HG03095 (cell line): Measurements from ENCODE around the gene AXIN1.
"Not testable (repeated sequence)": the region's sequence is repeated elsewhere in the genome, so short reads cannot be mapped to it uniquely, and the experiment has no call there.

ENCODE experiments used
- ATAC-seq: cut with Tn5 transposase; IDR thresholded peaks from one replicate; pipeline ENCODE4 v1.9.1; 2021; ENCODE audit warnings: moderate library complexity; ENCODE audit not compliant: unreplicated experiment

AXIN1 gene

GRCh38 chr16:270381-271255 lies 81.9 kb downstream of the AXIN1 start:
- no peak for ATAC-seq

GRCh38 chr16:269061-269796 lies 83.3 kb downstream of the AXIN1 start:
- ATAC-seq, result no peak

- ATAC-seq, result no peak
Measured at GRCh38 chr16:268141-269053, 84.1 kb downstream of the AXIN1 start.

- ATAC-seq, result not testable (repeated sequence)
Measured at GRCh38 chr16:267562-267961, 85.0 kb downstream of the AXIN1 start.

DNA sequence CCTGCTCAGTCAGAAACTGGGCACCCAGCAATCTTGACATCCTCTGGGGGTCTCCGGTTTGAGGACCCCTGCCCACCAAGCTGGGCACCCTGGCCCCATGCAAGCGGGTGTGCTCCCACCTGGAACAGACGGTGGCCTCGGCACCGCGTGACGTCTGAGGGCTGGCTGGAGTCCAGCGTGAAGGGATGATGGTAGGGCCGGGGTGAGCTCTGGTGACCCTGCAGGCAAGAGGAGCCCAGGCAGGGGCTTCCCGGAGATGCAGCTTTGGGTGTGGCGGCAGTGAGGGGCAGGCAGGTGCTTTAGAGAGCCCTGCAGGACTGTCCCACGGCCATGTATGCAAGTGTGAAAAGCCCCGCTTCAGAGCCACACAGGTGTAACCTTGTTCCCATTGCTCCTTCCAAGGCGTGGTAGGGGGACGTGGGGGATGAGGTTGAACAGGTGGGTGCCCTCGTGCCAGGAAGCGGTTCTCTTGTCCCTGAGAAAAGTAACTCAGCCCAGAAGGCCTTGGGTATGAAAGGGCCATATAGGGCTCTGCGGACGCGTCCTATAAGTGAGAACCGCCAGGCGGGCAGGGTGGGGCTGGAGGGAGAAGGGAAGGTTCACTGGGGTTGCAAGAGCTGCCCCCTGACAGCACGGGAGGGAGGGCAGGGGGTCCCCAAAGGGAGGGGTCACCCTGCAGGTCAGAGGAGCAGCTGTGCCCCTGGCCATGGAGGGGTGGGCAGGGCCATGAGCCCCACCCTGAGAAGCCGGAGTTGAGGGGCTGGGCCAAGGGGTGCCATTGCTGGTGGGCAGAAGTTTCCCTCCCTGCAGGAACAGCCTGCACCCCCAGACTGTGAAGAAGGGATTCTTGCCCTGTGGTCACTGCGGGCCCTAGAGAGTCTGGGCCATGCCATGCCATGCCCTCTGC lies 86.0 kb downstream of the AXIN1 start:
- ATAC-seq, result no peak

- no peak for ATAC-seq
Measured at GRCh38 chr16:265711-266110, 86.8 kb downstream of the AXIN1 start.

DNA sequence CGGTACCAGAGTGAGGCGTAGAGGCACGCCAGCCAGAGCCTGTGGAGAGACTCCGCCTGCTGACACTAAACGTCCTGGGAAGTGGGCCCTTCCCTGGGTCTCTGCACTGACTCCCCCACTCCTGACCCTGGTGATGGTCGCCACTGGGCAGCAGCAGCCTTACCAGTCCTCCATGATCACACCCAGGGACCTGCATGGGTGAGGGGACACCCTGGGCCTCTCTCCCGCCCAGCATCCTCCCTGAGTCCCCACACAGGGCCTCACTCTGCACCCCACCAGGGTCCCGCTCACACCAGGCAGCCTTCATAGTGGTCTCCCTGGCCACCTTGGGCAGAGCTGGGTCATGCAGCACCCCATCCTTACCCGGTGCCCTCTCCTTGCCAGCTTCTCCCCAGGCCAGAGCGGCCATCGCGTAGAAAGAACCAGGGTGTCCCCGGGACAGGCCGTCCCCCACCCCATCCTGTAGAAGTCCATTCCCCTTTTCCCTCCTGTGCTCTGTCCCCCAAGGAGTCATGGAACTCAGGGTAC lies 87.5 kb downstream of the AXIN1 start:
- ATAC-seq, result no peak

- no peak for ATAC-seq
Measured at GRCh38 chr16:264440-264951, 88.0 kb downstream of the AXIN1 start.

- ATAC-seq, result no peak
Measured at GRCh38 chr16:263944-264343, 88.6 kb downstream of the AXIN1 start.

DNA sequence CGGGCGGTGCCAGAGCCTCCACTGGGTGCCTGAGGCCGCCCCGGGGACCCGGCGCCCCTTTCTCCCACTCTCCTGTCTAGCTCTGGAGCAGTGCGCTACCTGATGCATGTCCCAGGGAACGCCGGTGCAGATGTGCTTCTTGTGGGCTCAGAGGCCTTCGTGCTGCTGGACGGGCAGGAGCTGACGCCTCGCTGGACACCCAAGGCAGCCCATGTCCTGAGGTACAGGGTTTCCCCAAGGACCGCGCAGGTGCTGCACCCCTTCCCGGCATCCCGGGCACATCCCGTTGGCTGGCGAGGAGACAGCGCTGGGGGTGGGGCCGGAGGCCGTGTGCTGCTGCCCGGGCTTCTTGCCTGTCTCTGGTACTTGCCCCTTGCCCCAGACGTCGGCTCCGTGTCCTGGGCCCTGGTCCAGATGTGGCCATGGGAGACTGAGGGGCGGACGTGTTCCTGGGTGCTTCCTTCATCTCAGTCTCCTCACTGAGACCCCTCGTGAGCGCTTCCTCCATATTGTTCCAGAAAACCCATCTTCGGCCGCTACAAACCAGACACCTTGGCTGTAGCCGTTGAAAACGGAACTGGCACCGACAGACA lies 89.2 kb downstream of the AXIN1 start:
- ATAC-seq, result no peak

DNA sequence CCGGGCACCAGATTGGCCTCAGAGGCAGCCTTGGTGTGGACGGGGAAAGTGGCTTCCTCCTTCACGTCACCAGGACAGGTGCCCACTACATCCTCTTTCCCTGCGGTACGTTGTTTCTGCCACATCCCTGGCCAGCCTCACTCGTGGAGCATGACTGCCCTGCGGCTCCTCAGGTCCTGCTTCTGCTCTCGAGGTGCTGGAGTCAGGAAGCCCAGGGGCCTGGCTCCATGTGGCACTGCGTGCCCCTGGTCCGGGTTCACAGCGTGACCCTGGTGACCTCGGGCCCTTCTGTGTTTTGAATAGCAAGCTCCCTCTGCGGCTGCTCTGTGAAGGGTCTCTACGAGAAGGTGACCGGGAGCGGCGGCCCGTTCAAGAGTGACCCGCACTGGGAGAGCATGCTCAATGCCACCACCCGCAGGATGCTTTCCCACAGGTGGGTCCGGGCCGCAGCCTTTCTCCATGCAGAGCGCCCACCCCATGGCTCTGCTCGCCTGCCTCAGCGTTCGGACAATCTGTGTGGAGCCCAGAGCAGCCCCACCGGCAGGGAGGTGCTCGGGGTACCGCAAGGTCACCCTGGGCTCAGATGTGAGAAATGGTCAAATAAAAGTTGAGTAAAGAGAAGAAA lies 90.3 kb downstream of the AXIN1 start:
- no peak for ATAC-seq

DNA sequence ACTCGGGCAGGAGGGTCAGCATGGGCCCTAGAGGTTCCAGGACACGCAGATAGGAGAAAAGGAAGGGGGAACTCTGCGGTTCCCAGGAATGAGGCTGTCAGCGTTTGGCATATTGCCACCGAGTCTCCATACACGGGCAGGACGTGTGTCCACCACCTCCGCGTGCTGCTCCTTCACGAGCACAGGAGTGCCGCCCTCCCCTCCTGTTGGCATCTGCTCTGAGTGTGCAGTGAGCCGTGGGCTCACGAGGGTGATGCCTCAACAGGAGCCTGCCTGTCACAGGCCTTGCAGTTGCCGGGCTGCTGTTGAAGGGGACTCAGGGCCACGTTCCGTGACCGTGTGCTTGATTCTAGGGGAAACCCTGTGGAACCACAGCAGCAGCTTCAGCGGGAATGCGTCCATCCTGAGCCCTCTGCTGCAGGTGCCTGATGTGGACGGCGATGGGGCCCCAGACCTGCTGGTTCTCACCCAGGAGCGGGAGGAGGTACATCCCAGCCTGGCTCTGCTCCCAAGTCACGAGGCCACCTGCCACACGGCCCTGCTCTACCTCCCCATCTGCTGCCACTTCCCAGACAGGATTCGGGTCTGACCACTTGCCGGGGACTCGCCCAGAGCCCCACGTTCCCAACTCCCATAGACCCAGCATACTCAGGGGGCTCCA lies 91.4 kb downstream of the AXIN1 start:
- no peak for ATAC-seq

DNA sequence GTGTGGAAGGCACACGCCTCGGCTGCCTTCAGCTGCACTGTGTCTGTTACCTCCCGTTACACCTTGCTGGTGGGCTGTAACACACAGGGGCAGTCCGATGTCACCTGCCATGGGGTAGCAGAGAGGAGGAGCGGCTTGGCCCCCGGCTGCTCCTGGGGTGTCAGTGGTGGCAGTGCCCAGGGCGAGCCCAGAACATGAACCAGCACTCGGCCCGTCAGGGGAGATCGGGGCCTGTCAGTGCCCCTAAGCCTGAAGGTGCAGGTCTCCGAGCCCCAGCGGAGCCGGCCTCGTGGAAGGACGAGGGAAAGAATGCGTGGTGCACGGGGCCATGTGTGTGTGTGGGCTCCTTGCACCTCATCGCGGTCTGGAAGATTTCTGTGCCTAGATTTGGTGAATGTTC lies 92.2 kb downstream of the AXIN1 start:
- no peak for ATAC-seq

DNA sequence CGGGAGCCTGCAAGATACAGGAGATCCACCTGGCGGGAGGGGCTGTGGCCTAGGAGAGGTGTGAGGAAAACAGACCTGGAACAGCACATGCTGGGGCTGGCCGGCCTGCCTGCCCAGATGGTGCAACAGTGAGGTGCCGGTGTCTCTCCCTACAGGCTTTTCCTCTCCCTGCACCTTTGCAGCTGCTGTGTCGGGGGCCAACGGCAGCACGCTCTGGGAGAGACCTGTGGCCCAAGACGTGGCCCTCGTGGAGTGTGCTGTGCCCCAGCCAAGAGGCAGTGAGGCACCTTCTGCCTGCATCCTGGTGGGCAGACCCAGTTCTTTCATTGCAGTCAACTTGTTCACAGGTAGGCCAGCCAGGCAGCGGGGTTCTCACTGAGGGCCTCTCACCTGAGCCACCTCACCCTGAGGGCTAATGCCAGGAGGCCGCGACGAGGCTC lies 92.7 kb downstream of the AXIN1 start:
- ATAC-seq, result no peak

- no peak for ATAC-seq
Measured at GRCh38 chr16:259226-259625, 93.3 kb downstream of the AXIN1 start.

GRCh38 chr16:258091-258490 lies 94.4 kb downstream of the AXIN1 start:
- ATAC-seq, result not testable (repeated sequence)

GRCh38 chr16:255183-255582 lies 97.3 kb downstream of the AXIN1 start:
- ATAC-seq, result no peak

GRCh38 chr16:254461-254860 lies 98.1 kb downstream of the AXIN1 start:
- no peak for ATAC-seq
